Measurements from ENCODE around the gene PRSS56.
"Not testable (repeated sequence)": the region's sequence is repeated elsewhere in the genome, so short reads cannot be mapped to it uniquely, and the experiment has no call there.

The PRSS56 gene

GRCh38 chr2:232525791-232526371 lies 5.7 kb downstream of the PRSS56 start, which contains the start of gene CHRND:
TSS of gene CHRND (plus strand) at chr2:232526160. CDS start at chr2:232526216, 56 bp downstream.
- Histone ChIP-seq H3K27me3 (ENCODE audit: control insufficient read depth in 2 of 2, insufficient read depth in 2 of 2, low read length in 2 of 2) (peaks cover 20 to 21% of the 10 kb centered on the region in 2 donors), H3K9me3 (ENCODE audit: control insufficient read depth in 2 of 2, low read length in 2 of 2) (no peaks in the 10 kb centered on the region), H3K36me3 (ENCODE audit: control insufficient read depth in 2 of 2, insufficient read depth in 2 of 2, low read length in 2 of 2) (no peaks in the 10 kb centered on the region), H3K4me1 (ENCODE audit: control insufficient read depth in 2 of 2, insufficient read depth in 2 of 2, low read length in 2 of 2) (no peaks in the 10 kb centered on the region), H3K4me3 (ENCODE audit: low read length in 2 of 2) (no peak within 1 kb of the TSS), H3K9ac (ENCODE audit: low read depth in 1 of 2, low read length in 2 of 2) (no peak within 1 kb of the TSS), H3K27ac (ENCODE audit: low read depth in 2 of 2, low read length in 2 of 2) (no peak within 1 kb of the TSS)

GRCh38 chr2:232526372-232526941 lies 6.3 kb downstream of the PRSS56 start:
- Histone ChIP-seq H3K36me3 (ENCODE audit: control insufficient read depth in 2 of 2, insufficient read depth in 2 of 2, low read length in 2 of 2) (no peaks in the 10 kb centered on the region), H3K9ac (ENCODE audit: low read depth in 1 of 2, low read length in 2 of 2) (no peak overlapping the region), H3K27ac (ENCODE audit: low read depth in 2 of 2, low read length in 2 of 2) (no peak overlapping the region), H3K27me3 (ENCODE audit: control insufficient read depth in 2 of 2, insufficient read depth in 2 of 2, low read length in 2 of 2) (peaks cover 17 to 21% of the 10 kb centered on the region in 2 donors), H3K4me3 (ENCODE audit: low read length in 2 of 2) (no peak overlapping the region), H3K4me1 (ENCODE audit: control insufficient read depth in 2 of 2, insufficient read depth in 2 of 2, low read length in 2 of 2) (no peaks in the 10 kb centered on the region), H3K9me3 (ENCODE audit: control insufficient read depth in 2 of 2, low read length in 2 of 2) (no peaks in the 10 kb centered on the region)

DNA sequence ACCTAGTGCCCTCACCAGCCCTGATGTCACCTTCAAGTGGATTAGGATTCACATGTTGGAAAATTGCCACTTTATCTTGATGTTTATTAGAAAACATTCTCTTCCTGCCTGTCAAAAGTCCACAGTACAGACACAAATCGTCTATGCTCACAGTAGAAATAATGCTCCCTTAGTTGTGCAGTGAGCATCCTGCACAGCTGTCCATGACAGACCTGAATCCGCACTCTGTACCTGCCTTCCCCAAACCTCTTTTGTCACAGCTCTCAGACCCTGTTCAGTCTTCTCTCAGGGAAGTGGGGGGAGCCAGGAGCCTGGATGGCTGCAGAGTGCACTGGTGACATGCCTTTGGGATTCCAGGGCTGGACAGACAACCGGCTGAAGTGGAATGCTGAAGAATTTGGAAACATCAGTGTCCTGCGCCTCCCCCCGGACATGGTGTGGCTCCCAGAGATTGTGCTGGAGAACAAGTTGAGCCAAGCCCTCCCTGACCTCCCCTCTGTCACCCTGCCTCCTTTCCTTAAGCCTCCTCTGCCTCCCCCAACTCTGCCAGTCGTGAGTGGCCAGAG lies 7.8 kb downstream of the PRSS56 start:
- Histone ChIP-seq H3K9me3 (ENCODE audit: control insufficient read depth in 2 of 2, low read length in 2 of 2) (no peaks in the 10 kb centered on the region), H3K27me3 (ENCODE audit: control insufficient read depth in 2 of 2, insufficient read depth in 2 of 2, low read length in 2 of 2) (peaks cover 12 to 14% of the 10 kb centered on the region in 2 donors), H3K27ac (ENCODE audit: low read depth in 2 of 2, low read length in 2 of 2) (no peak overlapping the region), H3K9ac (ENCODE audit: low read depth in 1 of 2, low read length in 2 of 2) (no peak overlapping the region), H3K36me3 (ENCODE audit: control insufficient read depth in 2 of 2, insufficient read depth in 2 of 2, low read length in 2 of 2) (no peaks in the 10 kb centered on the region), H3K4me1 (ENCODE audit: control insufficient read depth in 2 of 2, insufficient read depth in 2 of 2, low read length in 2 of 2) (no peaks in the 10 kb centered on the region), H3K4me3 (ENCODE audit: low read length in 2 of 2) (no peak overlapping the region)

DNA sequence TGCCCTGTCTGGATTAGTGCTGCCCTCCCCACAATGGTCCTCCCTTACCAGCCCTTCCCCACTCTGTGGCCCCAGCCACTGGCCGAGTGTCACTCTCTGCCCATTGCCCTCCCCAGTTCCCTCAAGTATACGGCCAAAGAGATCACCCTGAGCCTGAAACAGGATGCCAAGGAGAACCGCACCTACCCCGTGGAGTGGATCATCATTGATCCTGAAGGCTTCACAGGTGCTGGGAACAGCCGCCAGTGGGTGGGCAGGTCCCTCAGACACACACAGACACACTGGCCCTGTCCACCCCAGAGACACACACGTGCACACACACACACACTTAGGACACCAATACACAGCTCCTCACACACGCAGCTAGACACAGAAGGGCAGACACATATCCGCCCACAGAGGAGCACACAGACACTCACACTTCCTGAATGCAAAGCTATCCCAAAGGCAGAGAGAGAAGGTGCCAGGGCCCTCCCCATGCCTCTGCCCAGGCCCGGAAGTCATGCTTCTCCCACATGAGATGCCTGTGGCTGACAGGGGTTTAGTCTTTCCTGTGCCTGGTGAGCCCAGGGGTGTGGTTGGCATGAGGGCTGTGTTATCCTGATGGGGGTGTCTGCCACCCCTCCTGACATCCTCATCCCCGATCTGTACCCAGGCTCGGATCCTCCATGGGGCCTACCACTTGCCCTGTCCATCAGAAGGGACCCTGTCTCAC lies 8.7 kb downstream of the PRSS56 start:
- Histone ChIP-seq H3K4me1 (ENCODE audit: control insufficient read depth in 2 of 2, insufficient read depth in 2 of 2, low read length in 2 of 2) (no peaks in the 10 kb centered on the region), H3K27me3 (ENCODE audit: control insufficient read depth in 2 of 2, insufficient read depth in 2 of 2, low read length in 2 of 2) (peaks cover 7 to 11% of the 10 kb centered on the region in 2 donors), H3K9ac (ENCODE audit: low read depth in 1 of 2, low read length in 2 of 2) (no peak overlapping the region), H3K4me3 (ENCODE audit: low read length in 2 of 2) (no peak overlapping the region), H3K27ac (ENCODE audit: low read depth in 2 of 2, low read length in 2 of 2) (no peak overlapping the region), H3K9me3 (ENCODE audit: control insufficient read depth in 2 of 2, low read length in 2 of 2) (no peaks in the 10 kb centered on the region), H3K36me3 (ENCODE audit: control insufficient read depth in 2 of 2, insufficient read depth in 2 of 2, low read length in 2 of 2) (no peaks in the 10 kb centered on the region)

DNA sequence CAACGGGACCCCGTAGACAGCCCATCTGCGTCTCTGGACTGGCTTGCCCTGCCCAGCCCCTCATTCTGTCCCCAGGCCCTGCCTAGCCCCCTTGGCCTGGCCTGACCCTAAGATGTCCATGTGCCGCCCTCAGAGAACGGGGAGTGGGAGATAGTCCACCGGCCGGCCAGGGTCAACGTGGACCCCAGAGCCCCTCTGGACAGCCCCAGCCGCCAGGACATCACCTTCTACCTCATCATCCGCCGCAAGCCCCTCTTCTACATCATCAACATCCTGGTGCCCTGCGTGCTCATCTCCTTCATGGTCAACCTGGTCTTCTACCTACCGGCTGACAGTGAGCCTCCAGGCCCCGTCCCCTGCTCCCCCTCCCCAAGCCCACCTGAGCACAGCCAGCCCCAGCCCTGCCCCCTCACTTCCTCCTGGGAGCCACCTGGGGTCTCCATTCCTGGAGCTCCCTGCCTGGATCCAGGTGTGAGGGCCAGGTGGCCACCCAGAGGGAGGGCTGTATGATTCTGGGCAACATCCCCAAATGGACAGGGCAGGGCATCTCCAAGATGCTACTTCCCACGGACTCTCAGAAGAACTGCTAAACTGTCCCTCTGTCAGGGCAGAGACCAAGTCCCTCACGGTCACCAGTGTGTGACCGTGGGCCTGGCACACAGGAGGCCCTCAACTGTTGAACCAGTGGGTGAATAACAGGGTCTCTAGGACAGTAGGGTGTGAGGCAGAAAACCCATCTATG lies 9.8 kb downstream of the PRSS56 start:
- Histone ChIP-seq H3K4me1 (ENCODE audit: control insufficient read depth in 2 of 2, insufficient read depth in 2 of 2, low read length in 2 of 2) (no peaks in the 10 kb centered on the region), H3K9ac (ENCODE audit: low read depth in 1 of 2, low read length in 2 of 2) (no peak overlapping the region), H3K27me3 (ENCODE audit: control insufficient read depth in 2 of 2, insufficient read depth in 2 of 2, low read length in 2 of 2) (peaks cover 0 to 4% of the 10 kb centered on the region in 2 donors), H3K36me3 (ENCODE audit: control insufficient read depth in 2 of 2, insufficient read depth in 2 of 2, low read length in 2 of 2) (no peaks in the 10 kb centered on the region), H3K27ac (ENCODE audit: low read depth in 2 of 2, low read length in 2 of 2) (no peak overlapping the region), H3K9me3 (ENCODE audit: control insufficient read depth in 2 of 2, low read length in 2 of 2) (no peaks in the 10 kb centered on the region), H3K4me3 (ENCODE audit: low read length in 2 of 2) (no peak overlapping the region)

DNA sequence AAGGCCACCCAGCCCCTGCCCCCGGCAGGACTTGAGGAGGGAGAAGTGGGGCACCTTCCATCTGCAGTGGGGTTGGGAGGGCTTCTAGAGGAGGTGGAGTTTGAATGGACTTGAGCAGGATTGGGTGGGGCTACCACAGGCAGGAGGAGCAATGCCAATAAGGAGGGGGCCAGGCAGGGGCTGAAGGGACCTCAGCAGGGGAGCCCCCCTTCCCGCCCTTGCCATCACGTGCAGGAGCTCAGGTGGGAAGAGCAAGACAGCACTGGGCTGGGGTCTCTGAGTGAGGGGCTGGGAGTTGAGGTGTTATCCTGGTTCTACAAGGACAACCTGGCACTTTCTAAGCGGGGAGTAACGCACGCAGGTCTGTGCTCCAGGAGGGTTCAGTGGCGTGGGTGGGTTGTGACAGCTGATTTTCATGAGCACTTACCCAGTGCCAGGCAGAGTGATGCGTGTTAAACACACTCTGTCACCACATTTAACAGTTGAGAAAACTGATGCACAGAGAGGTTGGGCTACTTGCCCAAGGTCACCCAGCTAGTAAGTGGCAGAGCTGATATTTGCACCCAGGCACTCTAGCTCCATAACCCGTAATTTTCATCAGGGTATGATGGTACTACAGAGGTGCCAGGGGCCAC lies 10.6 kb downstream of the PRSS56 start:
- Histone ChIP-seq H3K27me3 (ENCODE audit: control insufficient read depth in 2 of 2, insufficient read depth in 2 of 2, low read length in 2 of 2) (peaks cover 0 to 4% of the 10 kb centered on the region in 2 donors), H3K9ac (ENCODE audit: low read depth in 1 of 2, low read length in 2 of 2) (no peak overlapping the region), H3K27ac (ENCODE audit: low read depth in 2 of 2, low read length in 2 of 2) (no peak overlapping the region), H3K4me1 (ENCODE audit: control insufficient read depth in 2 of 2, insufficient read depth in 2 of 2, low read length in 2 of 2) (no peaks in the 10 kb centered on the region), H3K9me3 (ENCODE audit: control insufficient read depth in 2 of 2, low read length in 2 of 2) (no peaks in the 10 kb centered on the region), H3K36me3 (ENCODE audit: control insufficient read depth in 2 of 2, insufficient read depth in 2 of 2, low read length in 2 of 2) (no peaks in the 10 kb centered on the region), H3K4me3 (ENCODE audit: low read length in 2 of 2) (no peak overlapping the region)

- Histone ChIP-seq H3K9me3 (ENCODE audit: control insufficient read depth in 2 of 2, low read length in 2 of 2) (peaks cover 0 to 3% of the 10 kb centered on the region in 2 donors), H3K36me3 (ENCODE audit: control insufficient read depth in 2 of 2, insufficient read depth in 2 of 2, low read length in 2 of 2) (no peaks in the 10 kb centered on the region), H3K27me3 (ENCODE audit: control insufficient read depth in 2 of 2, insufficient read depth in 2 of 2, low read length in 2 of 2) (peaks cover 0 to 4% of the 10 kb centered on the region in 2 donors), H3K9ac (ENCODE audit: low read depth in 1 of 2, low read length in 2 of 2) (no peak overlapping the region), H3K4me3 (ENCODE audit: low read length in 2 of 2) (no peak overlapping the region), H3K4me1 (ENCODE audit: control insufficient read depth in 2 of 2, insufficient read depth in 2 of 2, low read length in 2 of 2) (no peaks in the 10 kb centered on the region), H3K27ac (ENCODE audit: low read depth in 2 of 2, low read length in 2 of 2) (no peak overlapping the region)
Measured at GRCh38 chr2:232532419-232532818, 12.2 kb downstream of the PRSS56 start.

GRCh38 chr2:232532821-232533220 lies 12.6 kb downstream of the PRSS56 start:
- H3K27ac ChIP-seq (ENCODE audit: low read depth in 2 of 2, low read length in 2 of 2); H3K4me3 ChIP-seq (ENCODE audit: low read length in 2 of 2); H3K9me3 ChIP-seq (ENCODE audit: control insufficient read depth in 2 of 2, low read length in 2 of 2); H3K36me3 ChIP-seq (ENCODE audit: control insufficient read depth in 2 of 2, insufficient read depth in 2 of 2, low read length in 2 of 2); H3K9ac ChIP-seq (ENCODE audit: low read depth in 1 of 2, low read length in 2 of 2); H3K4me1 ChIP-seq (ENCODE audit: control insufficient read depth in 2 of 2, insufficient read depth in 2 of 2, low read length in 2 of 2); H3K27me3 ChIP-seq (ENCODE audit: control insufficient read depth in 2 of 2, insufficient read depth in 2 of 2, low read length in 2 of 2): not testable (repeated sequence)

- H3K4me1 ChIP-seq (ENCODE audit: control insufficient read depth in 2 of 2, insufficient read depth in 2 of 2, low read length in 2 of 2), result no peaks in the 10 kb centered on the region
- peaks cover 0 to 3% of the 10 kb centered on the region in 2 donors for H3K9me3 ChIP-seq (ENCODE audit: control insufficient read depth in 2 of 2, low read length in 2 of 2)
- no peak overlapping the region for H3K9ac ChIP-seq (ENCODE audit: low read depth in 1 of 2, low read length in 2 of 2)
- H3K36me3 ChIP-seq (ENCODE audit: control insufficient read depth in 2 of 2, insufficient read depth in 2 of 2, low read length in 2 of 2), result no peaks in the 10 kb centered on the region
- H3K4me3 ChIP-seq (ENCODE audit: low read length in 2 of 2), result no peak overlapping the region
- H3K27ac ChIP-seq (ENCODE audit: low read depth in 2 of 2, low read length in 2 of 2), result no peak overlapping the region
- peaks cover 2% of the 10 kb centered on the region in 2 donors for H3K27me3 ChIP-seq (ENCODE audit: control insufficient read depth in 2 of 2, insufficient read depth in 2 of 2, low read length in 2 of 2)
Measured at GRCh38 chr2:232533944-232534710, 13.9 kb downstream of the PRSS56 start.

Data from mucosa of rectum (tissue), 2 donors.